HCT116 (cell line): ENCODE data around the gene AMT. TPM values are rescaled to one million over a fixed set of nuclear protein-coding genes. Genes with fewer than 3 reads are reported as not detected.

ENCODE experiments used
- ATAC-seq: fragments of 200-7000 bp; cut with Tn5 transposase; 2 replicates; pipeline ENCODE4 v1.9.1; 2020; ENCODE audit warnings: mild to moderate bottlenecking, moderate library complexity
- BruUV-seq: library from RNA; stranded (reverse); fragments of 400-500 nt; replicated peaks from 2 replicates; lab custom pipeline; 2021; lab: Mats Ljungman, UMichigan
- CTCF ChIA-PET: fragments of 300-600 bp; sonication (Branson Sonifier 250); formaldehyde crosslinking; loops from one replicate; lab custom pipeline; 2021; ENCODE audit warnings: antibody characterized with exemption; lab: Charles Lee
- POLR2A ChIA-PET: fragments of 300-600, 350-600 bp; sonication (Branson Sonifier 250); formaldehyde crosslinking; loops from one replicate; lab custom pipeline; 2021; ENCODE audit warnings: antibody characterized with exemption; lab: Charles Lee
- RAD21 ChIA-PET, 2 experiments: fragments of 300-600 bp; sonication (Branson Sonifier 250); formaldehyde crosslinking; loops; one replicate each; lab custom pipeline; 2023; ENCODE audit warnings: low total read pairs in 2 of 2; ENCODE audit not compliant: uncharacterized antibody in 2 of 2, unreplicated experiment in 2 of 2, low non-redundant PET in 1 of 2; lab: Charles Lee
- DNase-seq: peaks from one replicate; pipeline ENCODE4 v3.0.0-alpha.2; 2010; ENCODE audit warnings: low read depth, low spot score
- H2AFZ ChIP-seq: fragments of 200-600 bp; shearing (Covaris generic), sonication (generic); 2 replicates; pipeline ENCODE4 v1.6.1; 2017; ENCODE audit warnings: low read depth, mixed run types, mixed read lengths, antibody characterized with exemption, low read length; ENCODE audit not compliant: poor library complexity, severe bottlenecking
- H3K27ac ChIP-seq: 2 replicates; pipeline ENCODE4 v1.5.1; 2012; ENCODE audit warnings: low read depth, low read length
- H3K27me3 ChIP-seq: fragments of 200-600 bp; sonication (generic); 2 replicates; pipeline ENCODE4 v1.6.1; 2016; ENCODE audit warnings: mixed run types, low read length, mixed read lengths; ENCODE audit not compliant: insufficient read depth
- H3K36me3 ChIP-seq, 2 experiments: fragments of 200-500 bp in 1 of 2; fragments of 200-600 bp in 1 of 2; sonication (Bioruptor generic) in 1 of 2; sonication (generic) in 1 of 2; 2 replicates each; pipeline versions ENCODE4 v1.5.1 to v1.6.1; 2014 to 2016; ENCODE audit warnings: low read length in 2 of 2, inconsistent platforms in 1 of 2, mixed read lengths in 1 of 2, mixed run types in 1 of 2; ENCODE audit not compliant: insufficient read depth in 2 of 2, control insufficient read depth in 1 of 2
- H3K4me1 ChIP-seq, 2 experiments: fragments of 200-600 bp in 1 of 2; sonication (generic) in 1 of 2; 2 replicates each; pipeline versions ENCODE4 v1.5.1 to v1.6.1; 2012 to 2017; ENCODE audit warnings: low read length in 2 of 2, inconsistent platforms in 1 of 2, mild to moderate bottlenecking in 1 of 2, mixed read lengths in 1 of 2, mixed run types in 1 of 2, moderate library complexity in 1 of 2; ENCODE audit not compliant: insufficient read depth in 2 of 2, control insufficient read depth in 1 of 2
- H3K4me2 ChIP-seq: fragments of 200-600 bp; sonication (generic); 2 replicates; pipeline ENCODE4 v1.6.1; 2017; ENCODE audit warnings: mixed run types, low read length, mixed read lengths
- H3K4me3 ChIP-seq, 2 experiments: fragments of 200-600 bp in 1 of 2; sonication (generic) in 1 of 2; replicated peaks in 1 of 2; 2 replicates each; pipeline ENCODE4 v1.5.1; 2011 to 2016; ENCODE audit warnings: low read length in 2 of 2, control low read depth in 1 of 2, low read depth in 1 of 2, mild to moderate bottlenecking in 1 of 2, mixed read lengths in 1 of 2, mixed run types in 1 of 2
- H3K79me2 ChIP-seq: fragments of 200-600 bp; sonication (generic); 2 replicates; pipeline ENCODE4 v1.6.1; 2017; ENCODE audit warnings: mild to moderate bottlenecking, mixed run types, low read length, moderate library complexity, mixed read lengths; ENCODE audit not compliant: insufficient read depth
- H3K9ac ChIP-seq: fragments of 200-600 bp; sonication (generic); 2 replicates; pipeline ENCODE4 v1.6.1; 2016; ENCODE audit warnings: low read length, mixed read lengths
- H3K9me2 ChIP-seq: fragments of 200-600 bp; sonication (generic), shearing (Covaris generic); 2 replicates; pipeline ENCODE4 v1.6.1; 2017; ENCODE audit warnings: mixed run types, mild to moderate bottlenecking, moderate library complexity; ENCODE audit not compliant: insufficient read depth
- H3K9me3 ChIP-seq, 2 experiments: fragments of 200-500 bp in 1 of 2; fragments of 200-600 bp in 1 of 2; sonication (Bioruptor generic) in 1 of 2; sonication (generic) in 1 of 2; 2 replicates each; pipeline ENCODE4 v1.6.1; 2014 to 2017; ENCODE audit warnings: low read length in 2 of 2, mixed read lengths in 2 of 2, inconsistent platforms in 1 of 2, low read depth in 1 of 2, mild to moderate bottlenecking in 1 of 2, mixed run types in 1 of 2, moderate library complexity in 1 of 2; ENCODE audit not compliant: control insufficient read depth in 1 of 2, insufficient read depth in 1 of 2
- H4K20me1 ChIP-seq: fragments of 200-600 bp; sonication (generic), shearing (Covaris generic); 2 replicates; pipeline ENCODE4 v1.6.1; 2017; ENCODE audit warnings: mixed run types, mild to moderate bottlenecking, moderate library complexity; ENCODE audit not compliant: insufficient read depth
- CBX3 ChIP-seq: IDR thresholded peaks from 2 replicates; pipeline ENCODE4 v1.6.1; 2012; ENCODE audit warnings: low read depth
- CEBPB ChIP-seq: IDR thresholded peaks from 2 replicates; pipeline ENCODE4 v1.6.1; 2012; ENCODE audit warnings: low read depth
- CTCF ChIP-seq, 3 experiments: fragments of 200-600 bp in 1 of 3; sonication (generic) in 1 of 3; IDR thresholded peaks in 2 of 3; conservative IDR thresholded peaks in 1 of 3; 2 replicates each; pipeline ENCODE4 v1.5.1; 2012 to 2017; ENCODE audit warnings: low read depth in 2 of 3, low read length in 2 of 3, antibody characterized with exemption in 1 of 3, borderline replicate concordance in 1 of 3, control low read depth in 1 of 3, mild to moderate bottlenecking in 1 of 3, mixed read lengths in 1 of 3, mixed run types in 1 of 3, moderate library complexity in 1 of 3; ENCODE audit not compliant: insufficient read depth in 1 of 3
- EGR1 ChIP-seq: IDR thresholded peaks from 2 replicates; pipeline ENCODE4 v1.6.1; 2012; ENCODE audit warnings: low read depth
- ELF1 ChIP-seq: IDR thresholded peaks from 2 replicates; pipeline ENCODE4 v1.6.1; 2012; ENCODE audit warnings: low read depth, borderline replicate concordance
- EZH2 ChIP-seq: fragments of 200-600 bp; sonication (generic); IDR thresholded peaks from 2 replicates; pipeline ENCODE4 v1.6.1; 2017; ENCODE audit warnings: antibody characterized with exemption, mixed run types
- FOSL1 ChIP-seq: IDR thresholded peaks from 2 replicates; pipeline ENCODE4 v1.6.1; 2012; ENCODE audit warnings: low read depth
- POLR2A ChIP-seq: IDR thresholded peaks from 2 replicates; pipeline ENCODE4 v1.7.0; 2011; ENCODE audit warnings: borderline replicate concordance; ENCODE audit not compliant: insufficient read depth, insufficient read length; ENCODE audit errors: extremely low read depth
- POLR2AphosphoS5 ChIP-seq: IDR thresholded peaks from 2 replicates; pipeline ENCODE4 v1.6.1; 2011; ENCODE audit warnings: mild to moderate bottlenecking, low read depth, low read length, moderate library complexity
- RAD21 ChIP-seq: IDR thresholded peaks from 2 replicates; pipeline ENCODE4 v1.6.1; 2012; ENCODE audit warnings: low read depth, mild to moderate bottlenecking
- SIN3A ChIP-seq: IDR thresholded peaks from 2 replicates; pipeline ENCODE4 v1.6.1; 2012; ENCODE audit warnings: low read depth
- SP1 ChIP-seq: IDR thresholded peaks from 2 replicates; pipeline ENCODE4 v1.6.1; 2012; ENCODE audit warnings: low read depth
- TCF7L2 ChIP-seq: IDR thresholded peaks from 2 replicates; pipeline ENCODE4 v1.7.0; 2011; ENCODE audit warnings: borderline replicate concordance, inconsistent platforms; ENCODE audit not compliant: insufficient read depth, insufficient read length; ENCODE audit errors: extremely low read depth
- YY1 ChIP-seq: IDR thresholded peaks from 2 replicates; pipeline ENCODE4 v1.6.1; 2011; ENCODE audit warnings: low read length, low read depth, moderate library complexity, mild to moderate bottlenecking; ENCODE audit not compliant: insufficient replicate concordance; ENCODE audit errors: extremely low read depth
- ZBTB33 ChIP-seq: IDR thresholded peaks from 2 replicates; pipeline ENCODE4 v1.6.1; 2011; ENCODE audit warnings: mild to moderate bottlenecking, low read length, moderate library complexity; ENCODE audit not compliant: insufficient replicate concordance; ENCODE audit errors: extremely low read depth
- ZFX ChIP-seq: fragments of 450-650 bp; IDR thresholded peaks from 2 replicates; pipeline ENCODE4 v1.6.1; 2017
- ZNF274 ChIP-seq: fragments of 200-500 bp; sonication (Bioruptor generic); IDR thresholded peaks from 2 replicates; pipeline ENCODE4 v1.6.1; 2014; ENCODE audit warnings: mild to moderate bottlenecking, low read depth, low read length, inconsistent platforms
- intact Hi-C: fragments of 100-400 bp; cut with micrococcal nuclease; formaldehyde crosslinking; loops from 2 replicates; pipeline ENCODE4 v1.10.0; 2022
- total RNA-seq: library from RNA; stranded (reverse); gene quantifications from one replicate; pipeline ENCODE4 v1.2.1, GENCODE V29; 2021; ENCODE audit not compliant: unreplicated experiment
- TF ChIP-seq, protein P1 (sequence below): IDR thresholded peaks from 2 replicates; pipeline ENCODE4 v1.6.1; 2012; ENCODE audit warnings: low read depth

The AMT gene
- total RNA-seq, 1 experiment from 2014 or later: 4.8 TPM

DNA sequence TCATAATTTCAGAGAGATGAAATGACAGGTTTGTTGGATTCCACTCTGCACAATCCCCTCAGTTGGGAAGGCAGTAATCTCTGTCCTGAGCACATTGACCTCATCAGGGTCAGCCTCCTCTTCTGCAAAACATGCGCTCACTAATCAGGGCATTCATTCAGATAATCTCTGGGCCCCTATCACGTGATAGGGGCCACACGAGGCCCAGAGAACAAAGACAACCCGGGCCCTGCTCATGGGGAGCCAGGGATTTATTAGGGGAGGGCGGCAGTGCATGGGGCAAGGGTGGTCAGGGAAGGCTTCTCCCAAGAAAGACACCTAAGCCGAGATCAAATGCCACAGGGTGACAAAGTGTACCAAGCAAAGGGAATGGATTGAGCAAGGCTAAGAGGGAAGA is 8.9 kb downstream of the AMT start:
- Histone ChIP-seq H2AFZ (no peak overlapping the region), H3K27ac (peak overlapping the region; percentile 81), H3K9me3 (no peaks in the 10 kb centered on the region), H3K79me2 (peaks cover 51% of the 10 kb centered on the region), H4K20me1 (peaks cover 18% of the 10 kb centered on the region; the same call in 1 of the 2 replicates), H3K4me2 (peak overlapping the region; percentile 99), H3K36me3 (peaks cover 0 to 17% of the 10 kb centered on the region in 2 experiments; a peak in 1 of 4 replicates), H3K9ac (peak overlapping the region; percentile 98), H3K27me3 (no peaks in the 10 kb centered on the region), H3K9me2 (no peaks in the 10 kb centered on the region), H3K4me1 (peaks cover 23 to 58% of the 10 kb centered on the region in 2 experiments; a peak in 3 of 4 replicates), H3K4me3 (peak overlapping the region; percentile 94 to 95)
- ChIA-PET RAD21 (no interaction called here), POLR2A (no interaction called here), CTCF (interaction anchor here (1.2 kb wide), 2 partner anchors 16 to 36 kb away, joined by 3 read pairs; partner anchors contain the start of gene NICN1)
- DNase-seq (no peak), ATAC-seq (no peak)
- no peak for TF ChIP-seq EGR1
- no peak for TF ChIP-seq CBX3
- TF ChIP-seq, protein P1, sequence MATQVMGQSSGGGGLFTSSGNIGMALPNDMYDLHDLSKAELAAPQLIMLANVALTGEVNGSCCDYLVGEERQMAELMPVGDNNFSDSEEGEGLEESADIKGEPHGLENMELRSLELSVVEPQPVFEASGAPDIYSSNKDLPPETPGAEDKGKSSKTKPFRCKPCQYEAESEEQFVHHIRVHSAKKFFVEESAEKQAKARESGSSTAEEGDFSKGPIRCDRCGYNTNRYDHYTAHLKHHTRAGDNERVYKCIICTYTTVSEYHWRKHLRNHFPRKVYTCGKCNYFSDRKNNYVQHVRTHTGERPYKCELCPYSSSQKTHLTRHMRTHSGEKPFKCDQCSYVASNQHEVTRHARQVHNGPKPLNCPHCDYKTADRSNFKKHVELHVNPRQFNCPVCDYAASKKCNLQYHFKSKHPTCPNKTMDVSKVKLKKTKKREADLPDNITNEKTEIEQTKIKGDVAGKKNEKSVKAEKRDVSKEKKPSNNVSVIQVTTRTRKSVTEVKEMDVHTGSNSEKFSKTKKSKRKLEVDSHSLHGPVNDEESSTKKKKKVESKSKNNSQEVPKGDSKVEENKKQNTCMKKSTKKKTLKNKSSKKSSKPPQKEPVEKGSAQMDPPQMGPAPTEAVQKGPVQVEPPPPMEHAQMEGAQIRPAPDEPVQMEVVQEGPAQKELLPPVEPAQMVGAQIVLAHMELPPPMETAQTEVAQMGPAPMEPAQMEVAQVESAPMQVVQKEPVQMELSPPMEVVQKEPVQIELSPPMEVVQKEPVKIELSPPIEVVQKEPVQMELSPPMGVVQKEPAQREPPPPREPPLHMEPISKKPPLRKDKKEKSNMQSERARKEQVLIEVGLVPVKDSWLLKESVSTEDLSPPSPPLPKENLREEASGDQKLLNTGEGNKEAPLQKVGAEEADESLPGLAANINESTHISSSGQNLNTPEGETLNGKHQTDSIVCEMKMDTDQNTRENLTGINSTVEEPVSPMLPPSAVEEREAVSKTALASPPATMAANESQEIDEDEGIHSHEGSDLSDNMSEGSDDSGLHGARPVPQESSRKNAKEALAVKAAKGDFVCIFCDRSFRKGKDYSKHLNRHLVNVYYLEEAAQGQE: no peak
- no peak for TF ChIP-seq ZBTB33
- no peak for TF ChIP-seq YY1
- no peak for TF ChIP-seq FOSL1
- TF ChIP-seq EZH2: no peak
- no peak for TF ChIP-seq RAD21
- no peak for TF ChIP-seq ZNF274
- TF ChIP-seq SP1: no peak
- no peak for TF ChIP-seq CEBPB
- no peak for TF ChIP-seq ELF1
- TF ChIP-seq TCF7L2: no peak
- no peak for TF ChIP-seq CTCF (IDR thresholded peaks at IDR 0.05 in 2 of 3, conservative IDR thresholded peaks at IDR 0.05 in 1 of 3; ENCODE audit: borderline replicate concordance in 1 of 3, insufficient read depth in 1 of 3, low read depth in 2 of 3, low read length in 2 of 3)
- no peak for TF ChIP-seq POLR2A
- TF ChIP-seq POLR2AphosphoS5: no peak
- TF ChIP-seq ZFX: no peak
- TF ChIP-seq SIN3A: no peak
- intact Hi-C loops: loop anchor here (2.0 kb wide), 1 partner anchor 55 kb away; the partner anchor contains the start of gene GPX1
- no TSS peak for BruUV-seq
